Upper lobe of left lung (tissue), 4 donors: ENCODE results near the gene DGCR8.

ENCODE experiments used
- EP300 ChIP-seq, 4 donors: sonication (generic); formaldehyde crosslinking; IDR thresholded peaks; one replicate each; pipeline ENCODE4 v1.5.1; 2017; ENCODE audit warnings: antibody characterized with exemption in 4 of 4, control low read depth in 2 of 4
- POLR2A ChIP-seq, 4 donors: fragments of 450-650 bp; IDR thresholded peaks; one replicate each; pipeline ENCODE4 v1.5.1; 2016 to 2017; ENCODE audit warnings: antibody characterized with exemption in 4 of 4, mild to moderate bottlenecking in 2 of 4
- TF ChIP-seq, protein P1 (sequence below), 6 experiments: fragments of 450-650 bp in 4 of 6; fragments of 200-600 bp in 2 of 6; sonication (generic) in 2 of 6; IDR thresholded peaks; one replicate each; pipeline ENCODE4 v1.5.1; 2016 to 2019; ENCODE audit warnings: antibody characterized with exemption in 6 of 6

DNA sequence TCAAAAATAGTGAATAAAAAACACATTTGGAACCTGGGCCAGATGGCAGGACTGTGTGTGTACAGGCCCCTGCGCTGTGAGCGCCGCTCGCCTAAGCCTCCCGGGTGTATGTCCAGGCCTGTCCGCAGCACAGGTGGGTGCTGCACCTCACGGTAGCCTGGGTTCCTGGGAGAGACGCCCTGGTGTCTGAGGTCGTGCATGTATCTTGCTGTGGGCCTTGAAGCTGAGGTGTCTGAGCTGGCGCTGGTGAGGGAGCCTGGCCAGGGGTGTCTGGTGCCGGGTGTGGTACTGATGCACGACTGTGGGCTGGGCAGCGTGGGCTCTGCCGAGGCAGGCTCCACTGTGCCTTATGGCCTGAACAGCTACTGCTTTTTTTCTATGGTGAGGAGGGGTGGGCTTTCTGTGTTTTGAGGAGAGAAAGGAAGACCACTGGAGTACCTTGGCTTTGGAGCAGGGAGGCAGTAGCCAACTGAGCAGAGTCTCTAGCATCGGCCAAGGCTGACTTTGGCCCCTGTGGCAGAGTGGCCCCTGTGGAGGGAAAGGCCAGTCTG, 47.4 kb downstream of the DGCR8 start:
- TF ChIP-seq, protein P1, sequence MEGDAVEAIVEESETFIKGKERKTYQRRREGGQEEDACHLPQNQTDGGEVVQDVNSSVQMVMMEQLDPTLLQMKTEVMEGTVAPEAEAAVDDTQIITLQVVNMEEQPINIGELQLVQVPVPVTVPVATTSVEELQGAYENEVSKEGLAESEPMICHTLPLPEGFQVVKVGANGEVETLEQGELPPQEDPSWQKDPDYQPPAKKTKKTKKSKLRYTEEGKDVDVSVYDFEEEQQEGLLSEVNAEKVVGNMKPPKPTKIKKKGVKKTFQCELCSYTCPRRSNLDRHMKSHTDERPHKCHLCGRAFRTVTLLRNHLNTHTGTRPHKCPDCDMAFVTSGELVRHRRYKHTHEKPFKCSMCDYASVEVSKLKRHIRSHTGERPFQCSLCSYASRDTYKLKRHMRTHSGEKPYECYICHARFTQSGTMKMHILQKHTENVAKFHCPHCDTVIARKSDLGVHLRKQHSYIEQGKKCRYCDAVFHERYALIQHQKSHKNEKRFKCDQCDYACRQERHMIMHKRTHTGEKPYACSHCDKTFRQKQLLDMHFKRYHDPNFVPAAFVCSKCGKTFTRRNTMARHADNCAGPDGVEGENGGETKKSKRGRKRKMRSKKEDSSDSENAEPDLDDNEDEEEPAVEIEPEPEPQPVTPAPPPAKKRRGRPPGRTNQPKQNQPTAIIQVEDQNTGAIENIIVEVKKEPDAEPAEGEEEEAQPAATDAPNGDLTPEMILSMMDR (IDR thresholded peaks at IDR 0.05) = no peak
- TF ChIP-seq POLR2A (IDR thresholded peaks at IDR 0.05) = no peak
- no peak for TF ChIP-seq EP300 (IDR thresholded peaks at IDR 0.05)
